ENCODE results near the gene CHRM5.

CHRM5 gene

DNA sequence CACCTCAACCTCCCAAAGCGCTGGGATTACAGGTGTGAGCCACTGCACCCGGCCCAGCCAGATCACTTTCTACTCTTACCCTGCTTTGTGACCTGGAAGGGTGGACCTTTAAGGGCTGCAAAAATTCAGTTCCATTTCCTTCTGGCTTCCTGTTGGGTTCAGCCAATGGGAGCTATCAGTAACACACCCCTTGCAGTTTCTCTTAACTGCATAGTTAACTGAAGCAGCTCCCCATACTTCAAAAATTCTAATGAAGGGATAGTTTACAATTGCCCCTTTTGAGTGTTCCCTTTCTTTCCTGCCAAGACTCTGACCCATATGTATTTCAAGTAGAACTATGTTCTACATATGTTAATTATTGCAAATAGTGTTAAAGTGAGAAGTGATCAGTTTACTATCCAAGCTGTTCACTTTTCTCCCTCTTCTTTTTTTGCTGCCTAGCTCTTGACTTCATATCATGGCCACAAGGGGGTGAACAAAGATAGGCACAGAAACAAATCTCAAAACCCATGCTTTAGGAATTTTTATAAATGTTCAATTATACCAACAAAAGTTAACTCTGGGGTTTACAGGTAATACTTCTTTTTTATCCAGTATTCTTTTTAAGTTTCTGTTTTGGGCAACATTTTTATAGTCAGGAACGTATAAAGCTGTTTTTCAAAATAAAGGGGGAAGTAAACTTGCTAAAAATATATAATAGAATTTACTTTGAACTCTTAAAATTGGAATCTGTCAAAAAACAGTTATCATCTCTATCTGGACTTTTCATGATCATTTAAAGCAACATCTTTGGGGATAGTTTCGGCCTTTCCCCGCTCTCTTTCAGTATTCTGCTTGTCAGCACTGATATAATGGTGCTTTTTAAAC, 141.7 kb downstream of the CHRM5 start:
- Histone ChIP-seq H3K4me1 (ENCODE audit: control insufficient read depth, insufficient read depth, low read length, poor library complexity, severe bottlenecking) (no peaks in the 10 kb centered on the region), H3K27me3 (replicated peaks; ENCODE audit: control insufficient read depth, insufficient read depth, low read length, poor library complexity, severe bottlenecking) (no peaks in the 10 kb centered on the region), H3K4me3 (ENCODE audit: insufficient read depth, low read depth, low read length, poor library complexity, severe bottlenecking) (no peak overlapping the region), H3K27ac (ENCODE audit: insufficient read depth, low read length, poor library complexity, severe bottlenecking) (no peak overlapping the region), H3K36me3 (ENCODE audit: control insufficient read depth, insufficient read depth, low read length) (no peaks in the 10 kb centered on the region), H3K9me3 (ENCODE audit: control insufficient read depth, low read length) (no peaks in the 10 kb centered on the region)
- no peak for DNase-seq

- Histone ChIP-seq H3K27me3 (replicated peaks; ENCODE audit: control insufficient read depth, insufficient read depth, low read length, poor library complexity, severe bottlenecking) (no peaks in the 10 kb centered on the region), H3K36me3 (ENCODE audit: control insufficient read depth, insufficient read depth, low read length) (no peaks in the 10 kb centered on the region), H3K4me3 (ENCODE audit: insufficient read depth, low read depth, low read length, poor library complexity, severe bottlenecking) (no peak overlapping the region), H3K27ac (ENCODE audit: insufficient read depth, low read length, poor library complexity, severe bottlenecking) (no peak overlapping the region), H3K9me3 (ENCODE audit: control insufficient read depth, low read length) (no peaks in the 10 kb centered on the region), H3K4me1 (ENCODE audit: control insufficient read depth, insufficient read depth, low read length, poor library complexity, severe bottlenecking) (no peaks in the 10 kb centered on the region)
- no peak for DNase-seq
Measured at GRCh38 chr15:34111488-34111887, 143.2 kb downstream of the CHRM5 start.

DNA sequence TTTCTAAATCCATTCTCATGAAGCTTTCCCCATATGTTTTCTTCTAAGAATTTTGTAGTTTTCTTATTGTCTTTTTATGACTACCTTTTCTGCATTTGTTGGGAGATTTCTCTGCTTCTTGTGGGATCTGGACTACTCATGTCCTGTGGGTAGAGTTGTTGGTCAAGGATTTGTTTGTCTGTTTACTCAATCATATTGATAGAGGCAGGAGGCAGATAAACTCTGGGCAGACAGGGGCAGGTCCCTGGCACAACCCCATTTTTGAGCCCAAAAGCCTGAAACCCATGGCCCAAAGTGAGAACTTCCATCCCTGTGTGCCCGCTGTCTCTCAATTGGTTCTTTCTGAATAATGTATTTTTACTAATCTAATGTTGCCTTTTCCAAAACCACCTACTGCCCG, 145.9 kb downstream of the CHRM5 start:
- Histone ChIP-seq H3K27ac (ENCODE audit: insufficient read depth, low read length, poor library complexity, severe bottlenecking) (no peak overlapping the region), H3K27me3 (replicated peaks; ENCODE audit: control insufficient read depth, insufficient read depth, low read length, poor library complexity, severe bottlenecking) (no peaks in the 10 kb centered on the region), H3K4me1 (ENCODE audit: control insufficient read depth, insufficient read depth, low read length, poor library complexity, severe bottlenecking) (no peaks in the 10 kb centered on the region), H3K4me3 (ENCODE audit: insufficient read depth, low read depth, low read length, poor library complexity, severe bottlenecking) (no peak overlapping the region), H3K36me3 (ENCODE audit: control insufficient read depth, insufficient read depth, low read length) (no peaks in the 10 kb centered on the region), H3K9me3 (ENCODE audit: control insufficient read depth, low read length) (no peaks in the 10 kb centered on the region)
- no peak for DNase-seq

DNA sequence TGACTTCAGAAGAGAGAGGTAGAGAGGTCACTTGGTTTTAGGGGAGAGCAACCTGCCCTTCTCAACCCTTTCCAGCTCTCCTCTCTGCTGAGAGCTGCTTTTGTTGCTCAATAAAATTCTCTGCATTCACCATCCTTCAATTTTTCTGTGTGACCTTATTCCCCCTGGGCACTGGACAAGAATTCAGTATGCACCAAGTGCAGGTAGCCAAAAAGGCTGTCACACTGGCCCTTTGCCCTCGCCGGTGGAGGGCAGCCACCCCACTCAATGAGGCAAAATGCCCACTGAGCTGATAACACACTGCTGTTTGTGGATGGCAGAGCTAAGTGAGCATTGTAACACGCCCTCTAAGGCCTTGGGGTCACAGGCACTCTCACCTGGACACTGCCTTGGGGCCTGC, 146.4 kb downstream of the CHRM5 start:
- Histone ChIP-seq H3K4me1 (ENCODE audit: control insufficient read depth, insufficient read depth, low read length, poor library complexity, severe bottlenecking) (no peaks in the 10 kb centered on the region), H3K27me3 (replicated peaks; ENCODE audit: control insufficient read depth, insufficient read depth, low read length, poor library complexity, severe bottlenecking) (no peaks in the 10 kb centered on the region), H3K4me3 (ENCODE audit: insufficient read depth, low read depth, low read length, poor library complexity, severe bottlenecking) (no peak overlapping the region), H3K36me3 (ENCODE audit: control insufficient read depth, insufficient read depth, low read length) (no peaks in the 10 kb centered on the region), H3K27ac (ENCODE audit: insufficient read depth, low read length, poor library complexity, severe bottlenecking) (no peak overlapping the region), H3K9me3 (ENCODE audit: control insufficient read depth, low read length) (no peaks in the 10 kb centered on the region)
- no peak for DNase-seq

DNA sequence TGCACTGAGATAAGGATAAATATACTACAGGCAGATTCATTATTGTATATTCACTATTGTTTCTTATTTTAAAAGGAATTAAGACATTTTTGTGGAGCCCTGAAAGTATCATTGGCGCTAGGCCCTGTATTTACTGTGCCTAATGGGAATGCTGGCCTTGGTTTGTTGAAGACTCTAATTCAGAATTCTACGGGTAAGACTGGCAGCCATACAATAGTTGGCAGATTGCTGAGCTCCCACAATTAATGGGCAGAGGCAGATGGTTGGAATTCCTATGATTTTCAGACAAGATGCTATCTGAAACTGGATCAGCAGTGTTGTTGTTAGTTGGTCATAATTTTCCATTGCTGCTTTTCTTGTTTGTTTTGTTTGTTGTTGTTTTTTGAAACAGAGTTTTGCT, 148.3 kb downstream of the CHRM5 start:
- no peaks in the 10 kb centered on the region for H3K9me3 ChIP-seq (ENCODE audit: control insufficient read depth, low read length)
- no peak for DNase-seq
- no peak overlapping the region for H3K4me3 ChIP-seq (ENCODE audit: insufficient read depth, low read depth, low read length, poor library complexity, severe bottlenecking)
- H3K4me1 ChIP-seq (ENCODE audit: control insufficient read depth, insufficient read depth, low read length, poor library complexity, severe bottlenecking): no peaks in the 10 kb centered on the region
- no peak overlapping the region for H3K27ac ChIP-seq (ENCODE audit: insufficient read depth, low read length, poor library complexity, severe bottlenecking)
- H3K36me3 ChIP-seq (ENCODE audit: control insufficient read depth, insufficient read depth, low read length): no peaks in the 10 kb centered on the region
- H3K27me3 ChIP-seq (replicated peaks; ENCODE audit: control insufficient read depth, insufficient read depth, low read length, poor library complexity, severe bottlenecking): no peaks in the 10 kb centered on the region
